Activated naive CD8-positive, alpha-beta T cell treated with anti-CD3 and anti-CD28 coated beads for 36 hours (primary cell): ENCODE data around the gene HOXB6. TPM values are rescaled to one million over a fixed set of nuclear protein-coding genes. Genes with fewer than 3 reads are reported as not detected.

Experiments used
- DNase-seq: peaks from one replicate; pipeline ENCODE4 v3.0.0; 2021
- H3K27ac Mint-ChIP-seq: one replicate; pipeline ENCODE4 v1.8.0; 2022; ENCODE audit warnings: mild to moderate bottlenecking, moderate library complexity, mixed read lengths
- H3K27me3 Mint-ChIP-seq: one replicate; pipeline ENCODE4 v1.8.0; 2022; ENCODE audit warnings: mild to moderate bottlenecking, mixed read lengths
- H3K36me3 Mint-ChIP-seq: one replicate; pipeline ENCODE4 v1.8.0; 2021; ENCODE audit warnings: mild to moderate bottlenecking, mixed read lengths
- H3K4me1 Mint-ChIP-seq: one replicate; pipeline ENCODE4 v1.8.0; 2021; ENCODE audit warnings: mixed read lengths
- H3K4me3 Mint-ChIP-seq: one replicate; pipeline ENCODE4 v1.8.0; 2022; ENCODE audit warnings: mild to moderate bottlenecking, moderate library complexity, mixed read lengths
- H3K9me3 Mint-ChIP-seq: one replicate; pipeline ENCODE4 v1.8.0; 2022; ENCODE audit warnings: mixed read lengths
- total RNA-seq, 2 experiments: library from RNA; stranded (reverse); gene quantifications; one replicate each; pipeline ENCODE4 v1.2.3, GENCODE V29; 2021

The HOXB6 gene
- total RNA-seq, 2 experiments from 2014 or later: not detected

- Mint-ChIP-seq H3K27me3 (peaks cover 11% of the 10 kb centered on the region), H3K27ac (no peak overlapping the region), H3K4me3 (no peak overlapping the region), H3K9me3 (no peaks in the 10 kb centered on the region), H3K36me3 (no peaks in the 10 kb centered on the region), H3K4me1 (peaks cover 30% of the 10 kb centered on the region)
- no peak for DNase-seq
These were observed 54.1 kb downstream of the HOXB6 start for GRCh38 chr17:48550502-48551213.

- Mint-ChIP-seq H3K4me3 (no peak overlapping the region), H3K9me3 (no peaks in the 10 kb centered on the region), H3K27me3 (peaks cover 12% of the 10 kb centered on the region), H3K4me1 (peaks cover 33% of the 10 kb centered on the region), H3K27ac (no peak overlapping the region), H3K36me3 (no peaks in the 10 kb centered on the region)
- DNase-seq: no peak
These were observed 54.8 kb downstream of the HOXB6 start for GRCh38 chr17:48549914-48550501.

- Mint-ChIP-seq H3K36me3 (no peaks in the 10 kb centered on the region), H3K9me3 (no peaks in the 10 kb centered on the region), H3K27me3 (peaks cover 6% of the 10 kb centered on the region)
These were observed 55.5 kb downstream of the HOXB6 start for GRCh38 chr17:48549281-48549630.

GRCh38 chr17:48548523-48549280, 56.1 kb downstream of the HOXB6 start:
- H3K27ac Mint-ChIP-seq: peak overlapping the region; percentile 81
- H3K9me3 Mint-ChIP-seq: no peaks in the 10 kb centered on the region
- no peaks in the 10 kb centered on the region for H3K36me3 Mint-ChIP-seq
- H3K4me3 Mint-ChIP-seq: peak overlapping the region; percentile 59
- peaks cover 5% of the 10 kb centered on the region for H3K27me3 Mint-ChIP-seq
- peaks cover 34% of the 10 kb centered on the region for H3K4me1 Mint-ChIP-seq
- DNase-seq: no peak

More at GRCh38 chr17:48549281-48549630, 55.5 kb downstream of the HOXB6 start:
- Mint-ChIP-seq H3K4me1 (peaks cover 34% of the 10 kb centered on the region), H3K4me3 (no peak overlapping the region), H3K27ac (no peak overlapping the region)
- no peak for DNase-seq

GRCh38 chr17:48547808-48548522, 56.8 kb downstream of the HOXB6 start:
- no peaks in the 10 kb centered on the region for H3K9me3 Mint-ChIP-seq
- peak overlapping the region; percentile 81 for H3K27ac Mint-ChIP-seq
- H3K4me1 Mint-ChIP-seq: peaks cover 34% of the 10 kb centered on the region
- H3K4me3 Mint-ChIP-seq: peak overlapping the region; percentile 59
- H3K36me3 Mint-ChIP-seq: no peaks in the 10 kb centered on the region
- peaks cover 5% of the 10 kb centered on the region for H3K27me3 Mint-ChIP-seq
- DNase-seq: peak; percentile 42

GRCh38 chr17:48546924-48547807, 57.6 kb downstream of the HOXB6 start:
- Mint-ChIP-seq H3K27ac (peak overlapping the region; percentile 81), H3K4me3 (peak overlapping the region; percentile 59), H3K36me3 (peaks cover 5% of the 10 kb centered on the region), H3K27me3 (peaks cover 7% of the 10 kb centered on the region), H3K9me3 (no peaks in the 10 kb centered on the region), H3K4me1 (peaks cover 35% of the 10 kb centered on the region)
- no peak for DNase-seq

- no peak for DNase-seq
- H3K27me3 Mint-ChIP-seq: peaks cover 13% of the 10 kb centered on the region
- H3K36me3 Mint-ChIP-seq: peaks cover 10% of the 10 kb centered on the region
- H3K4me3 Mint-ChIP-seq: peak overlapping the region; percentile 9
- peaks cover 40% of the 10 kb centered on the region for H3K4me1 Mint-ChIP-seq
- H3K27ac Mint-ChIP-seq: peak overlapping the region; percentile 81
- no peaks in the 10 kb centered on the region for H3K9me3 Mint-ChIP-seq
These were observed 58.5 kb downstream of the HOXB6 start for GRCh38 chr17:48546137-48546923.

Other genes with a start within 250 kb of the HOXB6 start
- 10 to 100 TPM; 54.2 to 55.4 TPM for gene SKAP1, start 174.8 kb downstream of the HOXB6 start, total RNA-seq
- not detected for gene HOXB1, start 74.0 kb downstream of the HOXB6 start, total RNA-seq
- gene HOXB2, start 59.9 kb downstream of the HOXB6 start, total RNA-seq: 1 to 10 TPM; 7.4 to 7.7 TPM
- gene HOXB4, start 26.6 kb downstream of the HOXB6 start, total RNA-seq: 1 to 10 TPM; 1.3 to 1.9 TPM
- gene HOXB3, start 14.7 kb downstream of the HOXB6 start, total RNA-seq: 1 to 10 TPM; 1.4 to 2.0 TPM
- not detected for gene HOXB5, start 11.2 kb downstream of the HOXB6 start, total RNA-seq
- 1 to 10 TPM in 1 of 2 experiments, under 1 TPM in 1; 0.62 to 1.4 TPM for gene HOXB7, start 6.0 kb upstream of the HOXB6 start, total RNA-seq
- gene HOXB8, start 10.3 kb upstream of the HOXB6 start, total RNA-seq: not detected
- gene HOXB9, start 21.4 kb upstream of the HOXB6 start, total RNA-seq: 1 to 10 TPM; 3.4 to 4.0 TPM
- not detected for gene PRAC1, start 117.5 kb upstream of the HOXB6 start, total RNA-seq
- gene PRAC2, start 118.2 kb upstream of the HOXB6 start, total RNA-seq: not detected
- not detected for gene HOXB13, start 123.8 kb upstream of the HOXB6 start, total RNA-seq
- gene TTLL6, start 212.2 kb upstream of the HOXB6 start, total RNA-seq: not detected
- gene CALCOCO2, start 226.0 kb upstream of the HOXB6 start, total RNA-seq: 10 to 100 TPM; 69.3 to 75.8 TPM